HFF-Myc (cell line): ENCODE data around the gene UBE2R2.
"Not testable (repeated sequence)": the region's sequence is repeated elsewhere in the genome, so short reads cannot be mapped to it uniquely, and the experiment has no call there.

Source experiments
- DNase-seq: peaks from one replicate; pipeline ENCODE4 v3.0.0-alpha.2; 2011; ENCODE audit warnings: low read depth; ENCODE audit errors: extremely low read depth
- H3K4me3 ChIP-seq: replicated peaks from 2 replicates; pipeline ENCODE4 v1.5.1; 2011; ENCODE audit warnings: low read depth, mild to moderate bottlenecking, control low read depth, low read length
- CTCF ChIP-seq: IDR thresholded peaks from 2 replicates; pipeline ENCODE4 v1.5.1; 2012; ENCODE audit warnings: mild to moderate bottlenecking, low read depth, low read length, control low read depth; ENCODE audit errors: missing control alignments

UBE2R2 gene

GRCh38 chr9:33820231-33820745 is 3.3 kb downstream of the UBE2R2 start:
- no peak for DNase-seq
- no peak overlapping the region; the same call in 1 of the 2 replicates for H3K4me3 ChIP-seq
- no peak for TF ChIP-seq CTCF

GRCh38 chr9:33823801-33824200 is 6.8 kb downstream of the UBE2R2 start:
- no peak for TF ChIP-seq CTCF
- DNase-seq, result no peak

DNA sequence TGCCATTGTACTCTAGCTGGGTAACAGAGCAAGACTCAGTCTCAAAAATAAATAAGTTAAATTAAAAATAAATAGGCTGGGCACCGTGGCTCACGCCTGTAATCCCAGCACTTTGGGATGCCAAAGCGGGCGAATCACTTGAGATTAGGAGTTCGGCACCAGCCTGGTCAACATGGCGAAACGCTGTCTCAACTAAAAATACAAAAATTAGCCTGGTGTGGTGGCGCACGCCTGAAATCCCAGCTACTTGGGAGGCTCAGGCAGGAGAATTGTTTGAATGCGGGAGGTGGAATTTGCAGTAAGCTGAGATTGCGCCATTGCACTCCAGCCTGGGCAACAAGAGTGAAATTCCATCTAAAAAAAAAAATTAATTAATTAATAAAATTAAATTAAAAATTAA is 10.3 kb downstream of the UBE2R2 start:
- not testable (repeated sequence) for H3K4me3 ChIP-seq, DNase-seq

More at GRCh38 chr9:33823801-33824200, 6.8 kb downstream of the UBE2R2 start:
- H3K4me3 ChIP-seq, result no peak overlapping the region

GRCh38 chr9:33829641-33830230 is 12.8 kb downstream of the UBE2R2 start:
- not testable (repeated sequence) for DNase-seq, H3K4me3 ChIP-seq

GRCh38 chr9:33835625-33836260 is 18.8 kb downstream of the UBE2R2 start:
- H3K4me3 ChIP-seq, result no peak overlapping the region
- TF ChIP-seq CTCF, result no peak
- no peak for DNase-seq

DNA sequence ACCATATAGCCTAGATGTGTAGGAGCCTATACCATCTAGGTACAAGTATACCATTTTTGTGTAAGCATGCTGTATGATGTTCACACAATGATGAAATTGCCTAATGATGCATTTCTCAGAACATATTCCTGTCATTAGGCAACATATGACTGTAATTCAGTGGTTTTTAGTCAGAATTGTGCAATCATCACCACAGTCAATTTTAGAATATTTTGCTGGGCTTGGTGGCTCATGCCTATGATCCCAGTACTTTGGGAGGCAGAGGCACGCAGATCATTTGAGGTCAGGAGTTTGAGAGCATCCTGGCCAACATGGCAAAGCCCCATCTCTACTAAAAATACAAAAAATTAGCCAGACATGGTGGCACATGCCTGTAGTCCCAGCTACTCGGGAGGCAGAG is 19.3 kb downstream of the UBE2R2 start:
- DNase-seq, H3K4me3 ChIP-seq: not testable (repeated sequence)

- no peak overlapping the region for H3K4me3 ChIP-seq
- DNase-seq, result no peak
- TF ChIP-seq CTCF, result no peak
Measured at GRCh38 chr9:33837138-33837537, 20.2 kb downstream of the UBE2R2 start.

GRCh38 chr9:33840381-33840780 is 23.4 kb downstream of the UBE2R2 start:
- H3K4me3 ChIP-seq, result no peak overlapping the region
- no peak for TF ChIP-seq CTCF

More at GRCh38 chr9:33840381-33840780, 23.4 kb downstream of the UBE2R2 start:
- DNase-seq, result no peak
